KG1 (cell line): Measurements from ENCODE around the gene DOCK9.

Experiments
- DNase-seq: peaks from one replicate; lab custom pipeline; 2025; lab: John Stamatoyannopoulos, UW

The DOCK9 gene

GRCh38 chr13:98997738-98998641 lies 20.1 kb upstream of the DOCK9 start:
- DNase-seq: no peak

- no peak for DNase-seq
Measured at GRCh38 chr13:98997011-98997730, 19.3 kb upstream of the DOCK9 start.

- no peak for DNase-seq
Measured at GRCh38 chr13:98996046-98996445, 18.2 kb upstream of the DOCK9 start.

- no peak for DNase-seq
Measured at GRCh38 chr13:98994896-98995295, 17.0 kb upstream of the DOCK9 start.

GRCh38 chr13:98994080-98994479 lies 16.2 kb upstream of the DOCK9 start:
- no peak for DNase-seq

GRCh38 chr13:98992355-98992754 lies 14.5 kb upstream of the DOCK9 start:
- no peak for DNase-seq

- DNase-seq: no peak
Measured at GRCh38 chr13:98990701-98991100, 12.8 kb upstream of the DOCK9 start.

- no peak for DNase-seq
Measured at GRCh38 chr13:98989469-98990235, 11.8 kb upstream of the DOCK9 start.

- no peak for DNase-seq
Measured at GRCh38 chr13:98988780-98989179, 10.9 kb upstream of the DOCK9 start.

- DNase-seq: no peak
Measured at GRCh38 chr13:98988277-98988676, 10.4 kb upstream of the DOCK9 start.

GRCh38 chr13:98987275-98987674 lies 9.4 kb upstream of the DOCK9 start:
- no peak for DNase-seq

GRCh38 chr13:98986226-98986846 lies 8.5 kb upstream of the DOCK9 start:
- no peak for DNase-seq

GRCh38 chr13:98985591-98985990 lies 7.7 kb upstream of the DOCK9 start:
- no peak for DNase-seq

- no peak for DNase-seq
Measured at GRCh38 chr13:98984983-98985382, 7.1 kb upstream of the DOCK9 start.

GRCh38 chr13:98984118-98984517 lies 6.3 kb upstream of the DOCK9 start:
- DNase-seq: no peak

- DNase-seq: no peak
Measured at GRCh38 chr13:98983182-98983581, 5.3 kb upstream of the DOCK9 start.

- DNase-seq: no peak
Measured at GRCh38 chr13:98981369-98982080, 3.7 kb upstream of the DOCK9 start.

GRCh38 chr13:98979012-98979660 lies 1.3 kb upstream of the DOCK9 start:
- DNase-seq: no peak

GRCh38 chr13:98978280-98978679 lies 416 bp upstream of the DOCK9 start:
- no peak for DNase-seq

- DNase-seq: no peak
Measured at GRCh38 chr13:98976941-98977340, 923 bp downstream of the DOCK9 start.

- peak; percentile 29 for DNase-seq
Measured at GRCh38 chr13:98976338-98976737, 1.5 kb downstream of the DOCK9 start.
